Osteocyte (in vitro differentiated cells): ENCODE measurements around the gene F12. TPM values are rescaled to one million over a fixed set of nuclear protein-coding genes. Genes with fewer than 3 reads are reported as not detected.

Experiments
- DNase-seq: peaks from one replicate; pipeline ENCODE4 v3.0.0; 2021; ENCODE audit warnings: mixed read lengths; ENCODE audit not compliant: unreplicated experiment; ENCODE audit errors: extremely low spot score
- H3K27ac Mint-ChIP-seq: one replicate; pipeline ENCODE4 v1.8.0; 2021; ENCODE audit warnings: mild to moderate bottlenecking, mixed read lengths; ENCODE audit not compliant: unreplicated experiment
- H3K27me3 Mint-ChIP-seq: one replicate; pipeline ENCODE4 v1.8.0; 2021; ENCODE audit warnings: mixed read lengths; ENCODE audit not compliant: unreplicated experiment
- H3K36me3 Mint-ChIP-seq: one replicate; pipeline ENCODE4 v1.8.0; 2021; ENCODE audit warnings: mixed read lengths; ENCODE audit not compliant: unreplicated experiment
- H3K4me1 Mint-ChIP-seq: one replicate; pipeline ENCODE4 v1.8.0; 2021; ENCODE audit warnings: mixed read lengths; ENCODE audit not compliant: unreplicated experiment
- H3K4me3 Mint-ChIP-seq: one replicate; pipeline ENCODE4 v1.8.0; 2021; ENCODE audit warnings: mild to moderate bottlenecking, moderate library complexity, mixed read lengths; ENCODE audit not compliant: unreplicated experiment
- H3K9me3 Mint-ChIP-seq: one replicate; pipeline ENCODE4 v1.8.0; 2021; ENCODE audit warnings: mixed read lengths; ENCODE audit not compliant: unreplicated experiment
- CTCF ChIP-seq: fragments of 200-600 bp; sonication (generic); IDR thresholded peaks from 2 replicates; pipeline ENCODE4 v1.5.0; 2021; ENCODE audit warnings: antibody characterized with exemption, mild to moderate bottlenecking, moderate library complexity
- total RNA-seq: library from RNA; stranded (reverse); gene quantifications from 2 replicates; pipeline ENCODE4 v1.2.1, GENCODE V29; 2021

Gene F12
- total RNA-seq, 1 donor from 2014 or later, result 1.5 TPM

- H3K27ac Mint-ChIP-seq, result peak overlapping the region; percentile 18
- no peaks in the 10 kb centered on the region for H3K9me3 Mint-ChIP-seq
- H3K27me3 Mint-ChIP-seq, result no peaks in the 10 kb centered on the region
- peaks cover 3% of the 10 kb centered on the region for H3K36me3 Mint-ChIP-seq
- H3K4me1 Mint-ChIP-seq, result peaks cover 20% of the 10 kb centered on the region
- no peak for DNase-seq
- H3K4me3 Mint-ChIP-seq, result peak overlapping the region; percentile 68
- no peak for TF ChIP-seq CTCF
Observed at GRCh38 chr5:177445917-177446199, 36.5 kb upstream of the F12 start.

GRCh38 chr5:177445052-177445916 is 35.9 kb upstream of the F12 start:
- H3K27me3 Mint-ChIP-seq, result no peaks in the 10 kb centered on the region

GRCh38 chr5:177444106-177445051 is 35.0 kb upstream of the F12 start:
- Mint-ChIP-seq H3K27ac (no peak overlapping the region), H3K36me3 (peaks cover 5% of the 10 kb centered on the region), H3K27me3 (no peaks in the 10 kb centered on the region)

More at GRCh38 chr5:177445052-177445916, 35.9 kb upstream of the F12 start:
- H3K27ac Mint-ChIP-seq, result no peak overlapping the region
- peaks cover 20% of the 10 kb centered on the region for H3K4me1 Mint-ChIP-seq
- DNase-seq, result no peak
- no peak for TF ChIP-seq CTCF
- H3K4me3 Mint-ChIP-seq, result peak overlapping the region; percentile 68
- peaks cover 3% of the 10 kb centered on the region for H3K36me3 Mint-ChIP-seq
- no peaks in the 10 kb centered on the region for H3K9me3 Mint-ChIP-seq

GRCh38 chr5:177443144-177443983 is 34.0 kb upstream of the F12 start:
- Mint-ChIP-seq H3K4me3 (no peak overlapping the region), H3K27me3 (no peaks in the 10 kb centered on the region), H3K4me1 (peaks cover 16% of the 10 kb centered on the region), H3K9me3 (no peaks in the 10 kb centered on the region), H3K27ac (no peak overlapping the region), H3K36me3 (peaks cover 8% of the 10 kb centered on the region)
- DNase-seq, result no peak
- no peak for TF ChIP-seq CTCF

More at GRCh38 chr5:177444106-177445051, 35.0 kb upstream of the F12 start:
- DNase-seq, result no peak
- Mint-ChIP-seq H3K9me3 (no peaks in the 10 kb centered on the region), H3K4me3 (no peak overlapping the region), H3K4me1 (peaks cover 20% of the 10 kb centered on the region)
- no peak for TF ChIP-seq CTCF
